ENCODE data around the gene DCAF11. TPM values are rescaled to one million over a fixed set of nuclear protein-coding genes. Genes with fewer than 3 reads are reported as not detected.

Gene DCAF11
- total and polyA plus RNA-seq, 7 donors: 34.7 to 73.5 (median 66.4) TPM

GRCh38 chr14:24159777-24160498, 45.4 kb downstream of the DCAF11 start:
- Histone ChIP-seq H3K9me3 (no peaks in the 10 kb centered on the region), H3K4me1 (peaks cover 19% of the 10 kb centered on the region), H3K36me3 (ENCODE audit: insufficient read depth in 1 of 2, low read depth in 1 of 2) (peaks cover 6 to 75% of the 10 kb centered on the region in 2 donors), H3K27me3 (ENCODE audit: insufficient read depth in 3 of 3, low read length in 2 of 3) (no peaks in the 10 kb centered on the region), H3K4me3 (no peak overlapping the region), H3K27ac (no peak overlapping the region)
- peak in 1 of 2 donors; percentile 47 for DNase-seq
- ATAC-seq: no peak
- no peak for TF ChIP-seq CTCF (IDR thresholded peaks at IDR 0.05)
- 81 to 93% (median 81%) methylated on average over 11 of the region's 11 CpGs for WGBS, 3 donors
- intact Hi-C loops (cut with DNase I): loop anchor here in 1 of 2 donors (2.0 kb wide), 2 partner anchors 51 to 101 kb away; no protein-coding TSS in a partner anchor

- H3K4me3 ChIP-seq: no peak overlapping the region
- peak overlapping the region; percentile 86 for H3K27ac ChIP-seq
- H3K9me3 ChIP-seq: no peaks in the 10 kb centered on the region
- DNase-seq (peak in 1 of 2 donors; percentile 37), ATAC-seq (peak in 2 of 4 donors; percentile 6 to 7)
- WGBS, 3 donors: 83 to 87% (median 84%) methylated on average over 4 of the region's 4 CpGs
- H3K27me3 ChIP-seq (ENCODE audit: insufficient read depth in 3 of 3, low read length in 2 of 3): no peaks in the 10 kb centered on the region
- H3K4me1 ChIP-seq: peaks cover 19% of the 10 kb centered on the region
- peaks cover 5 to 75% of the 10 kb centered on the region in 2 donors for H3K36me3 ChIP-seq (ENCODE audit: insufficient read depth in 1 of 2, low read depth in 1 of 2)
- no peak for TF ChIP-seq CTCF (IDR thresholded peaks at IDR 0.05)
- intact Hi-C loops (cut with DNase I): loop anchor here in 1 of 2 donors (2.0 kb wide), 2 partner anchors 52 to 102 kb away; no protein-coding TSS in a partner anchor
Observed at GRCh38 chr14:24160499-24160849, 45.9 kb downstream of the DCAF11 start.

- H3K36me3 ChIP-seq (ENCODE audit: insufficient read depth in 1 of 2, low read depth in 1 of 2): peaks cover 8 to 75% of the 10 kb centered on the region in 2 donors
- TF ChIP-seq CTCF (IDR thresholded peaks at IDR 0.05): peak; percentile 96
- H3K27ac ChIP-seq: peak within 1 kb of the TSS; percentile 86
- intact Hi-C loops (cut with DNase I): loop anchor here in 1 of 2 donors (2.0 kb wide), 2 partner anchors 52 to 102 kb away; no protein-coding TSS in a partner anchor
- DNase-seq: peak; percentile 95 to 97
- ATAC-seq: peak; percentile 90 to 93 (median 91)
- H3K9me3 ChIP-seq: no peaks in the 10 kb centered on the region
- H3K27me3 ChIP-seq (ENCODE audit: insufficient read depth in 3 of 3, low read length in 2 of 3): no peaks in the 10 kb centered on the region
- 2 to 8% (median 4%) methylated on average over 11 to 12 of the region's 12 CpGs for WGBS, 3 donors
- peaks cover 19% of the 10 kb centered on the region for H3K4me1 ChIP-seq
- peak within 1 kb of the TSS; percentile 74 for H3K4me3 ChIP-seq
Observed at GRCh38 chr14:24160850-24161804, 46.5 kb downstream of the DCAF11 start, which contains the start of gene IRF9. TSS of gene IRF9 (plus strand) at chr14:24161265. CDS start at chr14:24162145, 880 bp downstream.

GRCh38 chr14:24162093-24162492, 47.5 kb downstream of the DCAF11 start:
- TF ChIP-seq CTCF (IDR thresholded peaks at IDR 0.05): no peak
- peaks cover 19% of the 10 kb centered on the region for H3K4me1 ChIP-seq
- DNase-seq (peak in 1 of 2 donors; percentile 42), ATAC-seq (peak in 2 of 4 donors; percentile 3 to 5)
- peak overlapping the region; percentile 86 for H3K27ac ChIP-seq
- peaks cover 13 to 75% of the 10 kb centered on the region in 2 donors for H3K36me3 ChIP-seq (ENCODE audit: insufficient read depth in 1 of 2, low read depth in 1 of 2)
- no peaks in the 10 kb centered on the region for H3K27me3 ChIP-seq (ENCODE audit: insufficient read depth in 3 of 3, low read length in 2 of 3)
- H3K4me3 ChIP-seq: peak overlapping the region; percentile 74
- no peaks in the 10 kb centered on the region for H3K9me3 ChIP-seq
- intact Hi-C loops (cut with DNase I): no loop called here
- WGBS, 3 donors: 46 to 64% (median 61%) methylated on average over 8 of the region's 8 CpGs
